ENCODE results near the gene HIVEP3.

HIVEP3 gene

GRCh38 chr1:41716188-41717130 lies 202.3 kb downstream of the HIVEP3 start:
- no peak for DNase-seq (ENCODE audit: extremely low read depth in 1 of 2, low read depth in 1 of 2)

GRCh38 chr1:41715441-41716095 lies 203.2 kb downstream of the HIVEP3 start:
- no peak for DNase-seq (ENCODE audit: extremely low read depth in 1 of 2, low read depth in 1 of 2)

GRCh38 chr1:41714638-41715389 lies 203.9 kb downstream of the HIVEP3 start:
- no peak for DNase-seq (ENCODE audit: extremely low read depth in 1 of 2, low read depth in 1 of 2)

- no peak for DNase-seq (ENCODE audit: extremely low read depth in 1 of 2, low read depth in 1 of 2)
These were observed 205.0 kb downstream of the HIVEP3 start for GRCh38 chr1:41713557-41714327.

GRCh38 chr1:41713141-41713540 lies 205.6 kb downstream of the HIVEP3 start:
- no peak for DNase-seq (ENCODE audit: extremely low read depth in 1 of 2, low read depth in 1 of 2)

GRCh38 chr1:41712695-41713094 lies 206.0 kb downstream of the HIVEP3 start:
- no peak for DNase-seq (ENCODE audit: extremely low read depth in 1 of 2, low read depth in 1 of 2)

GRCh38 chr1:41712081-41712480 lies 206.6 kb downstream of the HIVEP3 start:
- DNase-seq (ENCODE audit: extremely low read depth in 1 of 2, low read depth in 1 of 2), result no peak

GRCh38 chr1:41711581-41711980 lies 207.1 kb downstream of the HIVEP3 start:
- no peak for DNase-seq (ENCODE audit: extremely low read depth in 1 of 2, low read depth in 1 of 2)

- no peak for DNase-seq (ENCODE audit: extremely low read depth in 1 of 2, low read depth in 1 of 2)
These were observed 207.7 kb downstream of the HIVEP3 start for GRCh38 chr1:41710980-41711379.

GRCh38 chr1:41709873-41710272 lies 208.8 kb downstream of the HIVEP3 start:
- DNase-seq (ENCODE audit: extremely low read depth in 1 of 2, low read depth in 1 of 2), result no peak

GRCh38 chr1:41709331-41709730 lies 209.4 kb downstream of the HIVEP3 start:
- no peak for DNase-seq (ENCODE audit: extremely low read depth in 1 of 2, low read depth in 1 of 2)

GRCh38 chr1:41708332-41708731 lies 210.4 kb downstream of the HIVEP3 start:
- DNase-seq (ENCODE audit: extremely low read depth in 1 of 2, low read depth in 1 of 2), result no peak

- no peak for DNase-seq (ENCODE audit: extremely low read depth in 1 of 2, low read depth in 1 of 2)
These were observed 210.9 kb downstream of the HIVEP3 start for GRCh38 chr1:41707793-41708192.

- DNase-seq (ENCODE audit: extremely low read depth in 1 of 2, low read depth in 1 of 2), result no peak
These were observed 212.9 kb downstream of the HIVEP3 start for GRCh38 chr1:41705798-41706197.

GRCh38 chr1:41704196-41704595 lies 214.5 kb downstream of the HIVEP3 start:
- no peak for DNase-seq (ENCODE audit: extremely low read depth in 1 of 2, low read depth in 1 of 2)

- no peak for DNase-seq (ENCODE audit: extremely low read depth in 1 of 2, low read depth in 1 of 2)
These were observed 216.0 kb downstream of the HIVEP3 start for GRCh38 chr1:41702771-41703170.

GRCh38 chr1:41700986-41701535 lies 217.7 kb downstream of the HIVEP3 start:
- no peak for DNase-seq (ENCODE audit: extremely low read depth in 1 of 2, low read depth in 1 of 2)

GRCh38 chr1:41700581-41700980 lies 218.1 kb downstream of the HIVEP3 start:
- no peak for DNase-seq (ENCODE audit: extremely low read depth in 1 of 2, low read depth in 1 of 2)

- no peak for DNase-seq (ENCODE audit: extremely low read depth in 1 of 2, low read depth in 1 of 2)
These were observed 218.9 kb downstream of the HIVEP3 start for GRCh38 chr1:41699861-41700248.
